ENCODE results near the gene EPM2A. TPM values are rescaled to one million over a fixed set of nuclear protein-coding genes. Genes with fewer than 3 reads are reported as not detected.
"Not testable (repeated sequence)": the region's sequence is repeated elsewhere in the genome, so short reads cannot be mapped to it uniquely, and the experiment has no call there.

The EPM2A gene
- total RNA-seq (2014; rRNA removed; shearing (Covaris generic)) = 5.7 and 10.0 TPM in 2 replicates

DNA sequence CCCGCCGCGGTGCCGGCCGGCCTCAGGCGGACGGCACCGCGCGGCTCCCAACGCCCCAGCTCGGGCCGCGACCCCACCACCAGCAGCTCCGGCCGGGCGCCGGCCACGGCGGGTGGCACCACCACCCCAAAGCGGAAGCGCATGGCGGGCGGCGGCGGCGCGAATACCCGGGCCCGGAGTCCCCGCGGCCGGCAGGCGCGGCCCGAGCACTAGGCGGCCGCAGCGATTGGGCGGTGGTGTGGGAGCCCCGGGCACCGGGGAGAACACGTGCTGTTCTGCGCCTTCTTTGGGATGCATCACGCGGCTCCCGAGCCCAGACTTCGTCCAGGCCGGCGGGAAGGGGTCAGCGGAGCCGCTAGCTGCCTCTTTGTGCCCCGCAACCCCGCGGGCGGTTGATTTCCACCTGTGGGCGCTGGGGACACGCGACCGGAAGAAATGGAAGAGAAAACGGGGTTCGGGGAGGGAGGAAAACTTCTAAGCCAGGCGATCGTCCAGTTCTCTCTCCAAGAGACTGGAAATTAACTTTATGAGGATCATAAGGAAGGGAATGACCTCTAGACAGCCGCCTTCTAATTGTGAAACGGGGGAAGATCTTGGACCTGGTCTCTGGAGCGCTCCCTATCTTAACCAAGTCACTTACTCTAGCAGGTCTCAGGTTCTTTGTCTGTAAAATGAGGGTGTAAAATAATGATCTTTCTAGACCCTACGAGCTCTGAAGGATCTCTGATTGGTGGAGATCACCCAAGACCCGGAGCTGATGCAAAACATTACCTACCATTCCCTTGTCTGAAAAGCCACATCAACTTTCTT is at the start of gene EPM2A:
EPM2A (minus strand) TSS at position 165 of the 810 bp plus-strand sequence; CDS start at position 143, 22 bp downstream.
- peak; percentile 90 for DNase-seq (ENCODE audit: low read depth)

- no peak for DNase-seq (ENCODE audit: low read depth)
Measured at GRCh38 chr6:145784683-145785082, 49.4 kb upstream of the EPM2A start.

GRCh38 chr6:145783796-145784195 is 48.5 kb upstream of the EPM2A start:
- no peak for DNase-seq (ENCODE audit: low read depth)

DNA sequence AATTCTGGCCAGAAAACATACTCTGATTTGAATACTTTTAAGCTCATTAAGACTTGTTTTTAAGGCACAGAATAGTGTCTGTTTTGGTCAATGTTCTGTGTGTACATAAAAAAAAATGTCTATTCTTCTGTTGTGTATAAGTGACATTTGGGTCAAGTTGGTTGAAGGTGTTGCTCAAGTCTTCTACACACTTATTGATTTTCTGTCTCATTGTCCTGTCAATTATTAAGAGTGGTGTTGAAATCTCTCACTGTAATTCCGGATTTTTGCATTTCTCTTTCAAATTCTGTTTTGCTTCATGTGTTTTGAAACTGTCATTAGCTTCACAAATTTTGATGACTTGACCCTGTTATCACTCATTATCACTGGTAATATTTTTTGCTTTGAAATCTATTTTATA is 37.5 kb upstream of the EPM2A start:
- DNase-seq (ENCODE audit: low read depth) = no peak

- peak; percentile 5 for DNase-seq (ENCODE audit: low read depth)
Measured at GRCh38 chr6:145765449-145765848, 30.1 kb upstream of the EPM2A start.

GRCh38 chr6:145763742-145764141 is 28.4 kb upstream of the EPM2A start:
- DNase-seq (ENCODE audit: low read depth) = no peak

- DNase-seq (ENCODE audit: low read depth) = no peak
Measured at GRCh38 chr6:145761584-145761983, 26.3 kb upstream of the EPM2A start.

DNA sequence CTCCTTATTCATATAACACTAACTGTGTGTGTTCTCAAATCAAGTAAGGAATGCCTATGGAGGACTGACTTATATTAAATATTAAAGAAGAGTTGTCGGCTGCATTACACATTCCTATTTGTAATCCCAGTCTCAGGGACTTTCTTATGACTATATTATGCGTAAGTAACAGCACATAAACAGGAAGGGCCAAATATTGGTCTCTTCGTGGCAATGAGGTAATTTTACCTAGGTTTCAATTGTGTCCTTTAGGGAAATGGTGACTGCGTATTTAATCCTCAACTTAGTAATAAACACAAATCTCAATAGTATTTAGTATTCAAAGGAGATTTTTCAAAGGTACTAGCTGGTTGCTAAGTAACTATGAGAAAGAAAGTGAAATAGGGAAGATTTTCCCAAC is 22.8 kb upstream of the EPM2A start:
- no peak for DNase-seq (ENCODE audit: low read depth)

GRCh38 chr6:145756170-145756662 is 20.9 kb upstream of the EPM2A start:
- peak; percentile 91 for DNase-seq (ENCODE audit: low read depth)

DNA sequence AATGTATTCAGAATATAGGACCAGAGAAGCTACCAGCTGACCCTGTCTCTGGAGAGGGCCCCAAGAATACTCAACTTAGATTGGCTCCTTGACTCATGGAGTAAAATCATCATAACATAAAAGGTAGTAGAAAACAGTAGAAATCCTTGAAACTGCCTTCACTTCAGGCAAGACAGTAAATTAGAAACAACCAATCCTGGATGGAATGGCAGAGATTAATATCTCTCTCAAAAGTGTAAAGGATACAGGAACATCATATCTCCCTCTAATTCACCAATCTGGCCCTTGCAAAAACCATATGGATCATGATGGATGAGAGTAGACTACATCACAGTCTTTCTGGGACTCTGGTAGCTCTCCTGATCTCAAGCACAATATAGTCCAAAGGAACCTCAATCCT is 20.4 kb upstream of the EPM2A start:
- no peak for DNase-seq (ENCODE audit: low read depth)

DNA sequence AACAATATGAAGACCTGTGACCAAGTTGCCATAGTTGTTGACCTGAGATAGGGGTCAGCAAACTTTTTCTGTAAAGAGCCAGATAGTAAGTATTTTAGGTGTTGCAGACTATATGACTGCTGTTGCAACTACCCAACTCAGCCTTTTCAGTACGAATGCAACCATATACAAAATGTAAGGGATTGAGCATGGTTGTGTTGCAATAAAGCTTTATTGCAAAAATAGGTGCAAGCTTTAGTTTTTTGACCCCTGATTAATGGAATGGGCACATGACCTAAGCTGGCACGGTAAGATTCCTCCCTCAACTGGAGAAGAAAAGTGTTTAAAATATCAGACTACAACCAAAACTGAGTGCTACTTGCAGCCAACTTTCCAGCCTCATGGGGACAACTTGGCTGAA is 17.3 kb upstream of the EPM2A start:
- DNase-seq (ENCODE audit: low read depth) = no peak

- peak; percentile 87 for DNase-seq (ENCODE audit: low read depth)
Measured at GRCh38 chr6:145749632-145750031, 14.3 kb upstream of the EPM2A start.

DNA sequence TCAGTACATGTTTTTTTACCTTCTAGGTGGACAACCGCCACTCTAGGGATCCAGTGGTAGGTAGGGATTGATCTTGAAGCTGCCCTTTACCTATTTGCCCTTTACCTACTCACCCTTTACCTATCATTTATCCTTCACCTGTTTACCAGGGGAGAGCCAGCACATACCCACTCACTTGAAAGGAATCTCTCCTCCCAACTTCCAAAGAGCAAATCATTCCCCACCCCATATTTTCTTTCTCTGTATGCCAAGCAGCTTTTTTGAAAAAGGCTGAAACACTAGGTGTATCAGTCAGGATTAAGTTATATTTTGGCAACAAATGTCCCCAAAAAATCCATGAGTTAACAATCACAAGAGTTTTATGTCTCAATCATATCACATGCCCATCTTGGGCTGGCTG is 10.5 kb upstream of the EPM2A start:
- no peak for DNase-seq (ENCODE audit: low read depth)

- no peak for DNase-seq (ENCODE audit: low read depth)
Measured at GRCh38 chr6:145744619-145745018, 9.3 kb upstream of the EPM2A start.

DNA sequence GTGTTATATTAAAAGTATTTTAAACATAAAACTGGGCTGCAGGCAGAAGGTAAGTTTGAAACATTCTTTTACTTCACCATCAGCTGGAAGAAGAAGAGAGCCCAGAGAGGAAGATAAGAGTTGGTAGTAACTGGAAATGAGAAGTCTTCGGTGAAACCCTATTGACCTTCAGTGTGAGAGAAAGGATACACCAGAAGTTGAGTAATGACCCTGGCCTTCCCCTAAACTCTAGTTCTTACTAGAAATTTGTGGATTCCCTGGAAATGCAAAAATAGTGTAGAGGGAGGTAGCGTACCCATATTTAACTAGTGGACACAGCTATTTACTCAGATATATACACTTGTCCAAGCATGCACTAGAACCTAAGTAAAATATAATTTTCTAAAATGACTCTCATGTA is 8.0 kb upstream of the EPM2A start:
- DNase-seq (ENCODE audit: low read depth) = no peak

GRCh38 chr6:145742472-145742871 is 7.2 kb upstream of the EPM2A start:
- not testable (repeated sequence) for DNase-seq (ENCODE audit: low read depth)

- not testable (repeated sequence) for DNase-seq (ENCODE audit: low read depth)
Measured at GRCh38 chr6:145739685-145740084, 4.4 kb upstream of the EPM2A start.

DNA sequence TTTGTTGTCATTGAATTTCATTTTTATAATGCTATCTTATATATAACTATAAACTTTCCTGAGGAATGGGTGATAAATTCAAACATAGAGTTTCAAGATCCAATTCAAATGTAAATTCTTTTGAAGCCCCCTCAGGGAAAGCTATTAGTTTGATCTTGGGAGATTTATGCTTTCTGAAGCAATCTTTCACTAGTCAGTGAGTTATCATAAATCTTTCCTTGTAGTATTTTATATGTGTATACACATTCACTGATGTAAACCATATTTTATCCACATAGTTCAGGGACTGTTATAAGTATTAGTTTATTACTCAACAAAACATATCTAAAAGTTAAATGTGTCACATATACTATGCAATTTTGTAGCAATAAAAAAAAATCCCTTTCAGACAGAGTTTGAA is 2.9 kb upstream of the EPM2A start:
- DNase-seq (ENCODE audit: low read depth) = no peak

GRCh38 chr6:145736661-145737144 is 1.4 kb upstream of the EPM2A start:
- peak; percentile 77 for DNase-seq (ENCODE audit: low read depth)

DNA sequence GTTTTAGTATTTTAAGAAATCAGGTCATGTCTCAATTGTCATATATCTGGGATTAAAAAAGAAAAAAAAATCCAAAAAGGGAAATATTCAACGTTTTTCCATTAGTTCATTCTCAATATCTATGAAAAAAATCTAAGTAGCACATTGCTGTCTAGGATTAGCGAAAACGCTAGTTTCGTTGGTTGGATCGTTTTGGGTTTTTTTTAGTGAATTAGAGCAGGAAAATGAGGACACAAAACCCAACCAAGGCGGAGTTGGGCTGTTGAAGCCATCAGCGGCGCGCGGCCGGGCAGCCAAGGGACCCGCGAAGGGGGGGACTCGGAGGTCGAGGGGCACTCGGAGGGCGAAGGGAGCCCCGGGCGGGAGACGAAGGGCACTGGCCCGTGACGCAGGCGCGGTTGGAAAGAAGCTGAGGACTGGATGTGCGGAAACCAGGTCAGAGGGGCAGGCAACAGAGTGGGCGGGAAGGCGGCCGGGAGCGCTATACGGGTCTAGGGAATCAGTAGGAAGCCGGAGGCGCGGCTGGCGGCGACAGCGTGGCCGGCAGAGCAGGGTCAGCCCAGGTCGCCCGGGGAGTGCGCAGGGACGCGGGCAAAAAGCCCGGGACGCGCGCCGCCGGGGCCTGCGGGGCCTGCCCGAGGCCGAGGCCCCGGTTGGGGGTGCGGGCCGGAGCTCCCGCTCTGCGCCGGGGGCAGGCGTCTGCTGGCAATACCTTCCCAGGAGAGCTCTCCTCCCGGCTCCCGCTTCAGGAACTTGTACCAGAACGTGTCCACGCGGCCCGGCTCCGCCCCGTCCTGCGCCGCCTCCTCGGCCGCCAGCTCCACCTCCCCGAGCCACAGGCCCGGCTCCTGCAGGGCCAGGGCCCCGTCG is 599 bp downstream of the EPM2A start:
- DNase-seq (ENCODE audit: low read depth) = peak; percentile 95

DNA sequence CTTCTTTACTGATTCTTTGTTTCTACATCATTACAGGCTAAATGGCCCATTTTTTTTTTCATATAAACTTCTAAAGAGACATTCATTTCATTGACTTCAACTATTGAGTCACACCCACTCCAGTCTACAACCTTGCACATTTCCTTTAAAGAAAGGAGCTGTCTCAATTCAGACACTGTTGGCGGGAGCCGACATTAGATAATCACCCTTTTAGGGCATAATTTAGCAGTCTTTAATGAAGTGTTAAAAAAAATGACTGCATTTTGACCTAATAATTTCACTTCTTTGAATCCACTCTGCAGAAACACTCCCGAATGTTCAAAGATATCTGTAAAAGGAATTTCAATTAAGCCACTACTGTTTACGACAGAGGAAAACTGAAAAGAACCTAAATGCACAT is 1.5 kb downstream of the EPM2A start:
- DNase-seq (ENCODE audit: low read depth) = peak; percentile 34

DNA sequence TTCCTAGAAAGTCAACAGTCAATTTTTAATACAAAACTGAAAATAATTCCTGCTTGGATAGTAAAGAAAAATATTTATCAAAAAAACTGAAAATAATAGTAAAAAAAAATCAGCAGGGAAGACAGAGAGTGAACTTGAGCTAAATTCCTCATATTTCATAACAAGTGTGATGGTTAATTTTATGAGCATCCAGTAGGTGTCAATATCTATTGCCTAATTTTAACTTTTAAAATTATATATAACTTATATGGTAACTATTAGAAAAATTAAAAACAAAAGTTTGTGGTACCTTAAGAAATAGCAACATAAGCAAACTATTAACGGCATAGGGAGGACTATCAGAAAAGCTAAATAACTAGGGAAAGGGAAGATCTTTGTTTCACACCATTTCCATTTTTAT is 2.1 kb downstream of the EPM2A start:
- no peak for DNase-seq (ENCODE audit: low read depth)
